GM21619 (cell line): ENCODE data around the gene OR14I1.

ENCODE experiments used
- ATAC-seq: cut with Tn5 transposase; IDR thresholded peaks from one replicate; pipeline ENCODE4 v1.9.1; 2021; ENCODE audit not compliant: unreplicated experiment

The OR14I1 gene

GRCh38 chr1:248702714-248703113 lies at the start of gene OR14I1:
TSS of gene OR14I1 (minus strand) at chr1:248702766.
- ATAC-seq = no peak

- no peak for ATAC-seq
Observed at GRCh38 chr1:248751635-248752034, 49.1 kb upstream of the OR14I1 start.

GRCh38 chr1:248751142-248751541 lies 48.6 kb upstream of the OR14I1 start:
- no peak for ATAC-seq

- ATAC-seq = no peak
Observed at GRCh38 chr1:248750496-248750895, 47.9 kb upstream of the OR14I1 start.

- no peak for ATAC-seq
Observed at GRCh38 chr1:248748211-248748610, 45.6 kb upstream of the OR14I1 start.

GRCh38 chr1:248740876-248741275 lies 38.3 kb upstream of the OR14I1 start:
- no peak for ATAC-seq

GRCh38 chr1:248739572-248740205 lies 37.1 kb upstream of the OR14I1 start:
- no peak for ATAC-seq

- no peak for ATAC-seq
Observed at GRCh38 chr1:248737457-248737856, 34.9 kb upstream of the OR14I1 start.

- ATAC-seq = no peak
Observed at GRCh38 chr1:248736977-248737376, 34.4 kb upstream of the OR14I1 start.

GRCh38 chr1:248733566-248733965 lies 31.0 kb upstream of the OR14I1 start:
- no peak for ATAC-seq

- ATAC-seq = no peak
Observed at GRCh38 chr1:248730507-248731335, 28.2 kb upstream of the OR14I1 start.

- no peak for ATAC-seq
Observed at GRCh38 chr1:248714248-248714647, 11.7 kb upstream of the OR14I1 start.

- no peak for ATAC-seq
Observed at GRCh38 chr1:248710305-248710900, 7.8 kb upstream of the OR14I1 start.

- ATAC-seq = no peak
Observed at GRCh38 chr1:248704606-248705005, 2.0 kb upstream of the OR14I1 start.

- ATAC-seq = no peak
Observed at GRCh38 chr1:248703674-248704073, 1.1 kb upstream of the OR14I1 start.

GRCh38 chr1:248699099-248699498 lies 3.5 kb downstream of the OR14I1 start:
- no peak for ATAC-seq

- ATAC-seq = no peak
Observed at GRCh38 chr1:248697907-248698306, 4.7 kb downstream of the OR14I1 start.

- ATAC-seq = no peak
Observed at GRCh38 chr1:248696774-248697173, 5.8 kb downstream of the OR14I1 start.

GRCh38 chr1:248696261-248696660 lies 6.3 kb downstream of the OR14I1 start:
- peak; percentile 61 for ATAC-seq

- no peak for ATAC-seq
Observed at GRCh38 chr1:248695451-248696132, 7.0 kb downstream of the OR14I1 start.

GRCh38 chr1:248691567-248692155 lies 10.9 kb downstream of the OR14I1 start:
- no peak for ATAC-seq
